ENCODE measurements around the gene INTS15.

The INTS15 gene

GRCh38 chr7:6643915-6644625, 54.2 kb downstream of the INTS15 start:
- no peak for DNase-seq (ENCODE audit: low read depth)

- no peak for DNase-seq (ENCODE audit: low read depth)
These were observed 54.9 kb downstream of the INTS15 start for GRCh38 chr7:6644728-6645127.

GRCh38 chr7:6646465-6646864, 56.6 kb downstream of the INTS15 start:
- DNase-seq (ENCODE audit: low read depth): no peak

GRCh38 chr7:6647080-6647479, 57.3 kb downstream of the INTS15 start:
- DNase-seq (ENCODE audit: low read depth): no peak

GRCh38 chr7:6647541-6647940, 57.7 kb downstream of the INTS15 start:
- no peak for DNase-seq (ENCODE audit: low read depth)

- DNase-seq (ENCODE audit: low read depth): no peak
These were observed 58.4 kb downstream of the INTS15 start for GRCh38 chr7:6648066-6648814.

- no peak for DNase-seq (ENCODE audit: low read depth)
These were observed 58.9 kb downstream of the INTS15 start for GRCh38 chr7:6648815-6649104.

GRCh38 chr7:6649241-6649961, 59.6 kb downstream of the INTS15 start:
- DNase-seq (ENCODE audit: low read depth): no peak

GRCh38 chr7:6650086-6650485, 60.3 kb downstream of the INTS15 start:
- no peak for DNase-seq (ENCODE audit: low read depth)

GRCh38 chr7:6650521-6651011, 60.7 kb downstream of the INTS15 start:
- no peak for DNase-seq (ENCODE audit: low read depth)

GRCh38 chr7:6651851-6652445, 62.1 kb downstream of the INTS15 start:
- DNase-seq (ENCODE audit: low read depth): no peak

GRCh38 chr7:6652446-6653011, 62.7 kb downstream of the INTS15 start:
- DNase-seq (ENCODE audit: low read depth): no peak

- no peak for DNase-seq (ENCODE audit: low read depth)
These were observed 63.5 kb downstream of the INTS15 start for GRCh38 chr7:6653071-6654003.

- DNase-seq (ENCODE audit: low read depth): no peak
These were observed 64.5 kb downstream of the INTS15 start for GRCh38 chr7:6654113-6654841.

GRCh38 chr7:6654842-6655610, 65.2 kb downstream of the INTS15 start:
- DNase-seq (ENCODE audit: low read depth): no peak

GRCh38 chr7:6655636-6656385, 66.0 kb downstream of the INTS15 start:
- DNase-seq (ENCODE audit: low read depth): no peak

- DNase-seq (ENCODE audit: low read depth): no peak
These were observed 66.6 kb downstream of the INTS15 start for GRCh38 chr7:6656413-6656812.
